ENCODE results near the gene ACTR2.

ACTR2 gene

GRCh38 chr2:65300761-65301711 lies 73.4 kb downstream of the ACTR2 start:
- H3K9ac ChIP-seq (ENCODE audit: low read length) = peak overlapping the region; percentile 55
- H2AFZ ChIP-seq (ENCODE audit: low read depth, low read length, severe bottlenecking) = no peak overlapping the region
- peak overlapping the region; percentile 85 for H3K4me2 ChIP-seq (ENCODE audit: low read depth, low read length, poor library complexity, severe bottlenecking)

GRCh38 chr2:65305934-65306333 lies 78.3 kb downstream of the ACTR2 start:
- peaks cover 33% of the 10 kb centered on the region for H3F3A ChIP-seq (ENCODE audit: insufficient read depth)
- TF ChIP-seq EZH2phosphoT487 (conservative IDR thresholded peaks at IDR 0.05; ENCODE audit: low read length) = no peak
- no peak for TF ChIP-seq CTCF (IDR thresholded peaks at IDR 0.05; ENCODE audit: insufficient read depth, low read length, poor library complexity, severe bottlenecking)
- no peaks in the 10 kb centered on the region for H3K36me3 ChIP-seq (ENCODE audit: low read length)

More at GRCh38 chr2:65300761-65301711, 73.4 kb downstream of the ACTR2 start:
- Histone ChIP-seq H4K20me1 (ENCODE audit: low read depth, low read length) (no peaks in the 10 kb centered on the region), H3K27me3 (ENCODE audit: low read length) (no peaks in the 10 kb centered on the region), H3K27ac (ENCODE audit: low read depth, low read length) (peak overlapping the region; percentile 98), H3K9me3 (ENCODE audit: insufficient read depth, low read length) (no peaks in the 10 kb centered on the region), H3F3A (ENCODE audit: insufficient read depth) (peaks cover 51% of the 10 kb centered on the region), H3K4me3 (ENCODE audit: insufficient read depth, low read length, poor library complexity, severe bottlenecking) (peak overlapping the region; percentile 39), H3K9me2 (replicated peaks; ENCODE audit: insufficient read depth, low read length) (no peaks in the 10 kb centered on the region), H3K79me2 (ENCODE audit: insufficient read depth, low read length) (no peaks in the 10 kb centered on the region), H3K36me3 (ENCODE audit: low read length) (no peaks in the 10 kb centered on the region)
- TF ChIP-seq EZH2phosphoT487 (conservative IDR thresholded peaks at IDR 0.05; ENCODE audit: low read length) (no peak), CTCF (IDR thresholded peaks at IDR 0.05; ENCODE audit: insufficient read depth, low read length, poor library complexity, severe bottlenecking) (no peak)

GRCh38 chr2:65309699-65310098 lies 82.1 kb downstream of the ACTR2 start:
- no peak for TF ChIP-seq CTCF (IDR thresholded peaks at IDR 0.05; ENCODE audit: insufficient read depth, low read length, poor library complexity, severe bottlenecking)
- TF ChIP-seq EZH2phosphoT487 (conservative IDR thresholded peaks at IDR 0.05; ENCODE audit: low read length) = no peak
- Histone ChIP-seq H3K4me2 (ENCODE audit: low read depth, low read length, poor library complexity, severe bottlenecking) (no peak overlapping the region), H3K27ac (ENCODE audit: low read depth, low read length) (no peak overlapping the region)

More at GRCh38 chr2:65305934-65306333, 78.3 kb downstream of the ACTR2 start:
- Histone ChIP-seq H3K79me2 (ENCODE audit: insufficient read depth, low read length) (no peaks in the 10 kb centered on the region), H3K9me2 (replicated peaks; ENCODE audit: insufficient read depth, low read length) (no peaks in the 10 kb centered on the region), H3K4me3 (ENCODE audit: insufficient read depth, low read length, poor library complexity, severe bottlenecking) (no peak overlapping the region), H4K20me1 (ENCODE audit: low read depth, low read length) (no peaks in the 10 kb centered on the region), H3K4me2 (ENCODE audit: low read depth, low read length, poor library complexity, severe bottlenecking) (no peak overlapping the region), H3K27ac (ENCODE audit: low read depth, low read length) (no peak overlapping the region), H3K9me3 (ENCODE audit: insufficient read depth, low read length) (no peaks in the 10 kb centered on the region), H3K27me3 (ENCODE audit: low read length) (no peaks in the 10 kb centered on the region), H2AFZ (ENCODE audit: low read depth, low read length, severe bottlenecking) (no peak overlapping the region), H3K9ac (ENCODE audit: low read length) (no peak overlapping the region)

More at GRCh38 chr2:65309699-65310098, 82.1 kb downstream of the ACTR2 start:
- Histone ChIP-seq H3K9me2 (replicated peaks; ENCODE audit: insufficient read depth, low read length) (no peaks in the 10 kb centered on the region), H3K27me3 (ENCODE audit: low read length) (no peaks in the 10 kb centered on the region), H3K79me2 (ENCODE audit: insufficient read depth, low read length) (no peaks in the 10 kb centered on the region), H3K9ac (ENCODE audit: low read length) (no peak overlapping the region), H3K36me3 (ENCODE audit: low read length) (no peaks in the 10 kb centered on the region; the same call in 1 of the 2 replicates), H3K9me3 (ENCODE audit: insufficient read depth, low read length) (no peaks in the 10 kb centered on the region), H2AFZ (ENCODE audit: low read depth, low read length, severe bottlenecking) (no peak overlapping the region), H3K4me3 (ENCODE audit: insufficient read depth, low read length, poor library complexity, severe bottlenecking) (no peak overlapping the region), H4K20me1 (ENCODE audit: low read depth, low read length) (no peaks in the 10 kb centered on the region), H3F3A (ENCODE audit: insufficient read depth) (peaks cover 23% of the 10 kb centered on the region; the same call in 1 of the 2 replicates)

Data from SU-DHL-6 (cell line).